Activated T-cell treated with anti-CD3 and anti-CD28 coated beads, Interleukin-2, amount 50 U/mL, for 4 hours (primary cell): Measurements from ENCODE around the gene NOCT. TPM values are rescaled to one million over a fixed set of nuclear protein-coding genes. Genes with fewer than 3 reads are reported as not detected.
"Not testable (repeated sequence)": the region's sequence is repeated elsewhere in the genome, so short reads cannot be mapped to it uniquely, and the experiment has no call there.

ENCODE experiments used
- ATAC-seq, 2 donors: fragments of 200-7000 bp; cut with Tn5 transposase; one replicate each; pipeline ENCODE4 v1.10.0; 2021
- DNase-seq: peaks from one replicate; pipeline ENCODE4 v3.0.0-alpha.2; 2020
- H3K27me3 Mint-ChIP-seq: one replicate; pipeline ENCODE4 v1.8.0; 2021; ENCODE audit warnings: low read depth, mixed read lengths
- H3K36me3 Mint-ChIP-seq: one replicate; pipeline ENCODE4 v1.8.0; 2022; ENCODE audit warnings: mixed read lengths; ENCODE audit not compliant: insufficient read depth
- H3K4me1 Mint-ChIP-seq: one replicate; pipeline ENCODE4 v1.8.0; 2021; ENCODE audit warnings: low read depth, mixed read lengths
- H3K4me3 Mint-ChIP-seq: one replicate; pipeline ENCODE4 v1.8.0; 2021; ENCODE audit warnings: mild to moderate bottlenecking, moderate library complexity, mixed read lengths
- H3K9me3 Mint-ChIP-seq: one replicate; pipeline ENCODE4 v1.8.0; 2021; ENCODE audit warnings: mixed read lengths
- total RNA-seq, 3 donors: library from RNA; stranded (reverse); gene quantifications; one replicate each; pipeline ENCODE4 v1.2.1, GENCODE V29; 2021

Gene NOCT
- total RNA-seq, 3 donors from 2014 or later: 23.2 to 25.8 (median 23.7) TPM

GRCh38 chr4:139018971-139019758 is 3.6 kb downstream of the NOCT start:
- peaks cover 9% of the 10 kb centered on the region for H3K36me3 Mint-ChIP-seq
- ATAC-seq (no peak), DNase-seq (no peak)
- H3K27me3 Mint-ChIP-seq: no peaks in the 10 kb centered on the region
- H3K4me1 Mint-ChIP-seq: peaks cover 37% of the 10 kb centered on the region
- H3K4me3 Mint-ChIP-seq: no peak overlapping the region
- H3K9me3 Mint-ChIP-seq: no peaks in the 10 kb centered on the region

GRCh38 chr4:139020384-139020783 is 4.8 kb downstream of the NOCT start:
- Mint-ChIP-seq H3K27me3 (no peaks in the 10 kb centered on the region), H3K4me1 (peaks cover 26% of the 10 kb centered on the region), H3K4me3 (no peak overlapping the region), H3K9me3 (no peaks in the 10 kb centered on the region), H3K36me3 (peaks cover 9% of the 10 kb centered on the region)
- ATAC-seq (no peak), DNase-seq (no peak)

GRCh38 chr4:139021071-139021470 is 5.5 kb downstream of the NOCT start:
- H3K4me3 Mint-ChIP-seq: not testable (repeated sequence)

GRCh38 chr4:139022835-139023234 is 7.3 kb downstream of the NOCT start:
- peaks cover 22% of the 10 kb centered on the region for H3K4me1 Mint-ChIP-seq
- H3K36me3 Mint-ChIP-seq: peaks cover 9% of the 10 kb centered on the region
- H3K27me3 Mint-ChIP-seq: no peaks in the 10 kb centered on the region
- no peak for ATAC-seq
- H3K9me3 Mint-ChIP-seq: no peaks in the 10 kb centered on the region
- no peak for DNase-seq
- H3K4me3 Mint-ChIP-seq: no peak overlapping the region

More at GRCh38 chr4:139021071-139021470, 5.5 kb downstream of the NOCT start:
- ATAC-seq, H3K9me3 Mint-ChIP-seq, H3K36me3 Mint-ChIP-seq, H3K27me3 Mint-ChIP-seq, DNase-seq: not testable (repeated sequence)
- peaks cover 26% of the 10 kb centered on the region for H3K4me1 Mint-ChIP-seq

GRCh38 chr4:139024686-139025085 is 9.1 kb downstream of the NOCT start:
- H3K36me3 Mint-ChIP-seq: peaks cover 5% of the 10 kb centered on the region
- ATAC-seq (no peak), DNase-seq (no peak)
- peaks cover 9% of the 10 kb centered on the region for H3K4me1 Mint-ChIP-seq
- no peaks in the 10 kb centered on the region for H3K27me3 Mint-ChIP-seq
- H3K9me3 Mint-ChIP-seq: no peaks in the 10 kb centered on the region
- no peak overlapping the region for H3K4me3 Mint-ChIP-seq

DNA sequence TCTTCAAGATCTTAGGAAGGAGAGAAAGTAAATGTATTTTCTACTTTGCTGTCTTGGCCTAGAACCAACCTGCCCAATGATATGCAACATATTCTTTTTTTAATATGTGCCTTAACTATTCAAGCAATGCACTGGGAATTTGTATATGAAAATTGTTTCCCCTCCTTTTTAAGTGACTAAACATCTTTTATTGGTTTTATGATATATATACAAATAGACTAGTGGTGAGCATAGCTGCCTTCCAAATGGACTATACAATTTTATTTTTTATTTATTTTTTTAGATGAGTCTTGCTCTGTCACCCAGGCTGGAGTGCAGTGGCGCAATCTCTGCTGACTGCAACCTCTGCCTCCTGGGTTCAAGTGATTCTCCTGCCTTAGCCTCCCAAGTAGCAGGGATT is 10.3 kb downstream of the NOCT start:
- Mint-ChIP-seq H3K36me3 (peaks cover 2% of the 10 kb centered on the region), H3K9me3 (no peaks in the 10 kb centered on the region), H3K4me3 (no peak overlapping the region), H3K27me3 (no peaks in the 10 kb centered on the region), H3K4me1 (peaks cover 3% of the 10 kb centered on the region)
- ATAC-seq: no peak
- no peak for DNase-seq

DNA sequence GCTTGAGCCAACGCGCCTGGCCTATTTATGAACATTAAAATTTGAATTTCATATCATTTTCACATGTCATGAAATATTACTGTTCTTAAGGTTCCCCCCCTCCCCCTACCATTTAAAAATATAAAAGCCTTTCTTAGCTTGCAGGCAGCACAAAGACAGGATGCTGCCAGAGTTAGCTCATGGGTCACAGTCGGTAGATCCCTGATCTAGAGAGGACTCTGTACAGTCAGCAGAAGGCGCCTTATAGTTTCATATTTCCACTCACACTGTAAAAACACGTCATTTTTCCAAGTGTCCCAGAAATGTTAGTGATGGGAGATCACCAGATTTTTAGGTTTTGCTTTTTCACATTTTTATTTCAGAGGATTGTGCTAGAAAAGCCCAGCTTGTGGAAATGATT is 12.2 kb downstream of the NOCT start:
- Mint-ChIP-seq H3K27me3 (no peaks in the 10 kb centered on the region), H3K4me1 (peaks cover 4% of the 10 kb centered on the region), H3K9me3 (no peaks in the 10 kb centered on the region), H3K4me3 (no peak overlapping the region), H3K36me3 (peaks cover 3% of the 10 kb centered on the region)
- DNase-seq (no peak), ATAC-seq (no peak)

GRCh38 chr4:139028191-139028661 is 12.6 kb downstream of the NOCT start:
- Mint-ChIP-seq H3K4me1 (peaks cover 4% of the 10 kb centered on the region), H3K9me3 (no peaks in the 10 kb centered on the region), H3K36me3 (peaks cover 3% of the 10 kb centered on the region)

DNA sequence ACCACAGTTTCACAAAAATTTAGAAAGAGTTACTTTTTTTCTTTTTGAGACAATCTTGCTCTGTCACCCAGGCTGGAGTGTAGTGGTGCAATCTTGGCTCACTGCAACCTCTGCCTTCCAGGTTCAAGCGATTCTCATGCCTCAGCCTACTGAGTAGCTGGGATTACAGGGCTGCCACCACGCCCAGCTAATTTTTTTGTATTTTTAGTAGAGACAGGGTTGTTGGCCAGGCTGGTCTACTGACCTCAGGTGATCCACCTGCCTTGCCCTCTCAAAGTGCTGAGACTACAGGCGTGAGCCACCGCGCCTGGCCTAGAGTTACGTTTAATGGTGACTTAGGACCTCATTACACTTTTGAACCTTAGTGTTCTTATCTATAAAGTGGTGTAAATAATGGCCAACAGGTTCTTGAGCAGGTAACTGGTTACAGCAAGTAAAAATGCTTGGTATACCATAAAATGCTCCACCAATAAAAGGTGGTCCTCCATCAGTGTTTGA is 14.3 kb downstream of the NOCT start:
- not testable (repeated sequence) for H3K4me1 Mint-ChIP-seq, H3K27me3 Mint-ChIP-seq, ATAC-seq, H3K9me3 Mint-ChIP-seq, DNase-seq, H3K4me3 Mint-ChIP-seq, H3K36me3 Mint-ChIP-seq

More at GRCh38 chr4:139028191-139028661, 12.6 kb downstream of the NOCT start:
- Mint-ChIP-seq H3K27me3 (no peaks in the 10 kb centered on the region), H3K4me3 (no peak overlapping the region)
- no peak for ATAC-seq
- DNase-seq: no peak

- H3K27me3 Mint-ChIP-seq: no peaks in the 10 kb centered on the region
- peaks cover 8% of the 10 kb centered on the region for H3K4me1 Mint-ChIP-seq
- H3K9me3 Mint-ChIP-seq: no peaks in the 10 kb centered on the region
Observed at GRCh38 chr4:139030614-139031235, 15.1 kb downstream of the NOCT start.

GRCh38 chr4:139035650-139036049 is 20.1 kb downstream of the NOCT start:
- no peak overlapping the region for H3K4me3 Mint-ChIP-seq
- H3K36me3 Mint-ChIP-seq: peaks cover 7% of the 10 kb centered on the region
- peaks cover 8% of the 10 kb centered on the region for H3K4me1 Mint-ChIP-seq
- no peaks in the 10 kb centered on the region for H3K27me3 Mint-ChIP-seq
- DNase-seq (no peak), ATAC-seq (no peak)
- H3K9me3 Mint-ChIP-seq: no peaks in the 10 kb centered on the region

More at GRCh38 chr4:139030614-139031235, 15.1 kb downstream of the NOCT start:
- ATAC-seq (peak; percentile 65), DNase-seq (peak; percentile 67)
- Mint-ChIP-seq H3K4me3 (no peak overlapping the region), H3K36me3 (peaks cover 3% of the 10 kb centered on the region)

DNA sequence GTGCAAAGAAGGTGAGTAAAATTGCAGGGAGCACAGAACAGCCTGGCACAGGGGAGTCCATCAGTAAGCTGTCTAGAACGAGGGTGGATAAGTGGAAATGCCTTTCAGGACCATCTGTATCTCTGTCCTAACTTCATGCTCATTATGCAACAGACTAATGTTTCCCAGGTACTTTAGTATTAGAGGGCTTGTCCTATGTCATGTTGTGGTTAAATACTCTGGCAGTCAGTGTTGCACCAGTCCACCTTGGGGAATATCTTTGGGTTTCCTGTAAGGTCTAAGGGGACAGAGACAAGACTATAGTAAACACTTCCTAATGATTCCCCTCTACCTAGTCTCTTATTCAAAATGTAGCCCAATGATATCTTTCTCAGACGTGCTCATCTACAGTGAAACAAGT is 21.3 kb downstream of the NOCT start:
- no peak for DNase-seq
- Mint-ChIP-seq H3K36me3 (peaks cover 9% of the 10 kb centered on the region), H3K27me3 (no peaks in the 10 kb centered on the region), H3K4me3 (no peak overlapping the region), H3K4me1 (peaks cover 10% of the 10 kb centered on the region), H3K9me3 (no peaks in the 10 kb centered on the region)
- ATAC-seq: no peak

DNA sequence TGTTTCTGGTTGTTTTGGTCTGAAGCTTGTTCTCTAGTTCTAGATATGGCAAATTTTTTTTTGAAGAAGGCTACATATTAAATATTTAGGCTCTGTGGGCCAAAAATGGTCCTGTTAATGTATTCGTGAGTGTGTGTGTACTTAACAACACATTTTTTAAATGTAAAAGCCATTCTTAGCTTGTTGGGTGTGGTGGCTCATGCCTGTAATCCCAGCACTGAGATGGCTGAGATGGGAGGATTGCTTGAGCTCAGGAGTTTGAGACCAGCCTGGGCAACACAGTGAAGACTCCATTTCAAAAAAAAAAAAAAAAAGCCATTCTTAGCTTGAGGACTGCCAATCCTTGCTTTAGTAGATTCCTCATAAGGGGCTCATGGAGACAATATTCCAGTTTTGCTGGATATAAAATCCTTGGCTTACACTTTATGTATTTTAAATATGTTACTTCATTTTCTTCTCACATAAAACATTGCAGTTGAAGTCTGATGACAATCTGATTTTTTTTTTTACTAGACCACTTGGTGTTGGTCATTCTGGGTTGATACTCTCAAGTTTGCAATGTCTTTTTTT is 23.4 kb downstream of the NOCT start:
- Mint-ChIP-seq H3K4me1 (peaks cover 10% of the 10 kb centered on the region), H3K9me3 (no peaks in the 10 kb centered on the region), H3K4me3 (no peak overlapping the region), H3K27me3 (no peaks in the 10 kb centered on the region), H3K36me3 (peaks cover 14% of the 10 kb centered on the region)
- DNase-seq (no peak), ATAC-seq (no peak)

DNA sequence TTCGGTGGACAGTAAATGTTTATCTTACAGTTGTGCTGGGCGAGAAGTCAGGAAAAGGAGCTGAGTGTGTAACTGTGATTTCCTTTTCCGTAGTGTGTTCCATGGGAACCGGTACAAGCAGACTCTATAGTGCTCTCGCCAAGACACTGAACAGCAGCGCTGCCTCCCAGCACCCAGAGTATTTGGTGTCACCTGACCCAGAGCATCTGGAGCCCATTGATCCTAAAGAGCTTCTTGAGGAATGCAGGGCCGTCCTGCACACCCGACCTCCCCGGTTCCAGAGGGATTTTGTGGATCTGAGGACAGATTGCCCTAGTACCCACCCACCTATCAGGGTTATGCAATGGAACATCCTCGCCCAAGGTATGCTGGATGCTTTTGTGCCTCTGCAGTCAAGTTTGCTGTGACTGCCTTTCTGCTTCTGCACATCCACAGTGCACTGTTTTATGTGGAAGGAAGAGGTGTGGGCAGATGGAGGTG is 27.4 kb downstream of the NOCT start:
- ATAC-seq (no peak), DNase-seq (no peak)
- Mint-ChIP-seq H3K9me3 (no peaks in the 10 kb centered on the region), H3K36me3 (peaks cover 25% of the 10 kb centered on the region), H3K27me3 (no peaks in the 10 kb centered on the region), H3K4me3 (no peak overlapping the region), H3K4me1 (peaks cover 7% of the 10 kb centered on the region)
